Stomach (tissue), 19 donors: ENCODE measurements around the gene NEDD1. TPM values are rescaled to one million over a fixed set of nuclear protein-coding genes. Genes with fewer than 3 reads are reported as not detected.
A peak's percentile ranks its signal among the peaks of the same experiment; 100 is the strongest.

Experiments
- DNase-seq, 2 donors: peaks; one replicate each; pipeline versions ENCODE4 v3.0.0 to v3.0.0-alpha.2; 2013 to 2019
- H3K27ac ChIP-seq, 5 donors: fragments of 200-600 bp in 4 of 5; sonication (generic) in 4 of 5; one replicate each; pipeline ENCODE4 v1.5.1; 2013 to 2019; ENCODE audit warnings: mild to moderate bottlenecking in 1 of 5, moderate library complexity in 1 of 5
- H3K27me3 ChIP-seq, 3 donors: fragments of 200-600 bp; sonication (generic); one replicate each; pipeline ENCODE4 v1.5.1; 2017 to 2019; ENCODE audit warnings: mixed run types in 1 of 3
- H3K36me3 ChIP-seq, 4 donors: fragments of 200-600 bp; sonication (generic); 1 replicate in 3 of 4; 2 replicates in 1 of 4; pipeline ENCODE4 v1.5.1; 2016 to 2019
- H3K4me1 ChIP-seq, 4 donors: fragments of 200-600 bp; sonication (generic); one replicate each; pipeline ENCODE4 v1.5.1; 2016 to 2019
- H3K4me3 ChIP-seq, 4 donors: fragments of 200-600 bp; sonication (generic) in 3 of 4; one replicate each; pipeline ENCODE4 v1.5.1; 2016 to 2019; ENCODE audit warnings: mild to moderate bottlenecking in 1 of 4
- H3K9me3 ChIP-seq, 4 donors: fragments of 200-600 bp; sonication (generic); one replicate each; pipeline ENCODE4 v1.5.1; 2016 to 2019
- CTCF ChIP-seq, 7 experiments: fragments of 450-650 bp in 4 of 7; fragments of 200-600 bp in 3 of 7; sonication (generic) in 3 of 7; IDR thresholded peaks; one replicate each; pipeline ENCODE4 v1.5.1; 2016 to 2019; ENCODE audit warnings: antibody characterized with exemption in 7 of 7, control low read depth in 2 of 7, mild to moderate bottlenecking in 1 of 7
- EP300 ChIP-seq: sonication (generic); formaldehyde crosslinking; IDR thresholded peaks from one replicate; pipeline ENCODE4 v1.6.1; 2017; ENCODE audit warnings: antibody characterized with exemption
- POLR2A ChIP-seq, 4 donors: fragments of 450-650 bp; IDR thresholded peaks; one replicate each; pipeline ENCODE4 v1.6.1; 2016; ENCODE audit warnings: antibody characterized with exemption in 4 of 4, control low read depth in 2 of 4, mild to moderate bottlenecking in 1 of 4, moderate library complexity in 1 of 4
- POLR2AphosphoS5 ChIP-seq, 3 donors: sonication (generic); formaldehyde crosslinking; IDR thresholded peaks; one replicate each; pipeline ENCODE4 v1.6.1; 2016; ENCODE audit warnings: antibody characterized with exemption in 3 of 3
- WGBS, 5 donors: extraction: QIAGEN DNeasy Blood & Tissue Kit in 3 of 5; methylation state at CpG; one replicate each; pipeline versions ENCODE4 v1.1.5 to v1.1.7; 2013 to 2018; 5-methylcytosine and 5-hydroxymethylcytosine counted together
- intact Hi-C: fragments of 100-400 bp; cut with DNase I; formaldehyde crosslinking; loops from one replicate; pipeline ENCODE4 v1.15.1; 2023; ENCODE audit warnings: low total_unique reads
- long read RNA-seq, 10 donors: transcript quantifications; one replicate each; lab custom pipeline, GENCODE V29; 2026
- polyA plus RNA-seq, 3 donors: library from polyadenylated mRNA; stranded (reverse); fragments of 200-250 nt; gene quantifications; one replicate each; pipeline ENCODE4 v1.2.3, GENCODE V29; 2013
- total RNA-seq, 5 donors: library from RNA; depleted of rRNA; stranded (reverse); fragments of >200 nt; gene quantifications; one replicate each; pipeline versions ENCODE4 v1.1.0 to v1.2.3, GENCODE V29; 2014 to 2016
- donor health status: healthy with polysubstance abuse.
- donor health status: Bipolar disorder and iron deficiency.
- donor health status: healthy.

NEDD1 gene
- total RNA-seq (10 to 100 TPM in 2 of 5 donors, 1 to 10 TPM in 3; 2.9 to 81.7 (median 9.3) TPM), polyA plus RNA-seq (1 to 10 TPM; 4.3 to 8.7 (median 6.7) TPM)
- long read RNA-seq, donor 1, partial matches to known transcripts = 0 of 1 reads
- long read RNA-seq, donor 1, other reads (novel, unspliced or antisense) = 0 of 1 reads
- long read RNA-seq, donor 2, partial matches to known transcripts = 0 of 1 reads
- long read RNA-seq, donor 2, other reads (novel, unspliced or antisense) = 0 of 1 reads
- long read RNA-seq, donor 3, full-length matches to known transcripts = 3 of 3 reads
- long read RNA-seq, donor 3, partial matches to known transcripts = 0 of 3 reads
- long read RNA-seq, donor 3, other reads (novel, unspliced or antisense) = 0 of 3 reads
- long read RNA-seq, donor 4 = 0 reads
- long read RNA-seq, donor 5, partial matches to known transcripts = 0 of 1 reads
- long read RNA-seq, donor 5, other reads (novel, unspliced or antisense) = 0 of 1 reads
- long read RNA-seq, donor 6, full-length matches to known transcripts = 6 of 6 reads
- long read RNA-seq, donor 6, partial matches to known transcripts = 0 of 6 reads
- long read RNA-seq, donor 6, other reads (novel, unspliced or antisense) = 0 of 6 reads
- long read RNA-seq, donor 7, full-length matches to known transcripts = 2 of 2 reads
- long read RNA-seq, donor 7, partial matches to known transcripts = 0 of 2 reads
- long read RNA-seq, donor 7, other reads (novel, unspliced or antisense) = 0 of 2 reads
- long read RNA-seq, donor 8, partial matches to known transcripts = 0 of 1 reads
- long read RNA-seq, donor 8, other reads (novel, unspliced or antisense) = 0 of 1 reads
- long read RNA-seq, donor 9 = 0 reads
- long read RNA-seq, donor 10, partial matches to known transcripts = 0 of 1 reads
- long read RNA-seq, donor 10, other reads (novel, unspliced or antisense) = 0 of 1 reads

- no peaks in the 10 kb centered on the region for H3K27me3 ChIP-seq
- H3K27ac ChIP-seq = peak within 1 kb of the TSS; percentile 80 to 97 (median 92)
- no peaks in the 10 kb centered on the region for H3K36me3 ChIP-seq
- DNase-seq = peak; percentile 87 to 96
- peaks cover 0 to 48% (median 15%) of the 10 kb centered on the region in 4 donors for H3K4me1 ChIP-seq
- intact Hi-C loops = no loop called here
- TF ChIP-seq POLR2AphosphoS5 (IDR thresholded peaks at IDR 0.05) = peak in 2 of 3 donors; percentile 67 to 84
- TF ChIP-seq POLR2A (IDR thresholded peaks at IDR 0.05) = no peak
- 0 to 1% (median 0%) methylated on average over 17 to 68 of the region's 68 CpGs for WGBS, 5 donors
- H3K4me3 ChIP-seq = peak within 1 kb of the TSS; percentile 60 to 88 (median 80)
- no peaks in the 10 kb centered on the region for H3K9me3 ChIP-seq
Observed at GRCh38 chr12:96906849-96907670, at the start of gene NEDD1. Gene NEDD1 (plus strand): TSS chr12:96907257. CDS start chr12:96909760, 2,503 bp downstream.

GRCh38 chr12:96858162-96858561 lies 48.9 kb upstream of the NEDD1 start:
- 60 to 78% (median 69%) methylated on average over 1 of the region's 1 CpG for WGBS, 5 donors

GRCh38 chr12:96861656-96862055 lies 45.4 kb upstream of the NEDD1 start:
- intact Hi-C loops = no loop called here
- Histone ChIP-seq H3K27me3 (no peaks in the 10 kb centered on the region), H3K4me3 (no peak overlapping the region), H3K27ac (no peak overlapping the region), H3K4me1 (no peaks in the 10 kb centered on the region), H3K9me3 (no peaks in the 10 kb centered on the region), H3K36me3 (no peaks in the 10 kb centered on the region)
- no peak for DNase-seq
- TF ChIP-seq POLR2A (IDR thresholded peaks at IDR 0.05) = no peak
- TF ChIP-seq EP300 = no peak
- TF ChIP-seq CTCF (IDR thresholded peaks at IDR 0.05) = no peak
- no peak for TF ChIP-seq POLR2AphosphoS5 (IDR thresholded peaks at IDR 0.05)
- WGBS, 5 donors = 65 to 83% (median 79%) methylated on average over 2 of the region's 2 CpGs

More at GRCh38 chr12:96858162-96858561, 48.9 kb upstream of the NEDD1 start:
- H3K36me3 ChIP-seq = no peaks in the 10 kb centered on the region
- no peaks in the 10 kb centered on the region for H3K27me3 ChIP-seq
- no peak for DNase-seq
- intact Hi-C loops = no loop called here
- TF ChIP-seq CTCF (IDR thresholded peaks at IDR 0.05) = no peak
- no peak for TF ChIP-seq POLR2A (IDR thresholded peaks at IDR 0.05)
- TF ChIP-seq POLR2AphosphoS5 (IDR thresholded peaks at IDR 0.05) = no peak
- TF ChIP-seq EP300 = no peak
- no peaks in the 10 kb centered on the region for H3K9me3 ChIP-seq
- no peaks in the 10 kb centered on the region for H3K4me1 ChIP-seq
- H3K27ac ChIP-seq = no peak overlapping the region
- no peak overlapping the region for H3K4me3 ChIP-seq

- no peaks in the 10 kb centered on the region for H3K27me3 ChIP-seq
- no peak overlapping the region for H3K4me3 ChIP-seq
- no peaks in the 10 kb centered on the region for H3K9me3 ChIP-seq
- 64 to 71% (median 65%) methylated on average over 1 of the region's 1 CpG for WGBS, 5 donors
- intact Hi-C loops = no loop called here
- no peaks in the 10 kb centered on the region for H3K4me1 ChIP-seq
- H3K36me3 ChIP-seq = no peaks in the 10 kb centered on the region
- TF ChIP-seq CTCF (IDR thresholded peaks at IDR 0.05) (no peak), EP300 (no peak), POLR2A (IDR thresholded peaks at IDR 0.05) (no peak), POLR2AphosphoS5 (IDR thresholded peaks at IDR 0.05) (no peak)
- no peak overlapping the region for H3K27ac ChIP-seq
- DNase-seq = no peak
Observed at GRCh38 chr12:96862326-96862725, 44.7 kb upstream of the NEDD1 start.
